K562 (cell line): Measurements from ENCODE around the gene TMEM181. TPM values are rescaled to one million over a fixed set of nuclear protein-coding genes. Genes with fewer than 3 reads are reported as not detected.

ENCODE experiments used
- ATAC-seq: fragments of 200-7000 bp; cut with Tn5 transposase; 3 replicates; pipeline ENCODE4 v1.9.1; 2020; ENCODE audit warnings: moderate library complexity
- BruUV-seq: library from RNA; stranded (reverse); fragments of 400-500 nt; replicated peaks from 2 replicates; lab custom pipeline; 2021; lab: Mats Ljungman, UMichigan
- CTCF ChIA-PET: fragments of 300-600 bp; formaldehyde crosslinking; extraction: SDS; loops from one replicate; lab custom pipeline; 2021; ENCODE audit warnings: low intra/inter-chr PET ratio; lab: Yijun Ruan, JAX
- POLR2A ChIA-PET: fragments of 300-600, 350-650 bp; sonication (Branson Sonifier 250); formaldehyde crosslinking; extraction: SDS; loops from one replicate; lab custom pipeline; 2021; ENCODE audit warnings: antibody characterized with exemption, inconsistent platforms; lab: Yijun Ruan, JAX
- DNase-seq, 4 experiments: peaks; one replicate each; pipeline versions ENCODE4 v3.0.0 to v3.0.0-alpha.2; 2011 to 2018; ENCODE audit warnings: low spot score in 3 of 4, mixed read lengths in 3 of 4; ENCODE audit errors: extremely low read depth in 1 of 4
- FAIRE-seq: peaks from 2 replicates; lab custom pipeline; 2011; peaks lifted over from hg19 to GRCh38; lab: Jason Lieb, UNC
- H2AFZ ChIP-seq: 2 replicates; pipeline ENCODE4 v1.6.0; 2011; ENCODE audit warnings: low read depth, low read length, control low read depth, inconsistent platforms
- H3K27ac ChIP-seq: fragments of 200-600 bp; 3 replicates; pipeline ENCODE4 v1.8.0; 2011; ENCODE audit warnings: low read depth, mild to moderate bottlenecking, control low read depth, inconsistent platforms, low read length, moderate library complexity, mixed read lengths; ENCODE audit errors: extremely low read depth
- H3K27me3 ChIP-seq, 2 experiments: fragments of 300-600 bp in 1 of 2; 2 replicates in 1 of 2; 3 replicates in 1 of 2; pipeline versions ENCODE4 v1.6.0 to v1.8.0; 2011; ENCODE audit warnings: inconsistent platforms in 2 of 2, low read length in 2 of 2, mild to moderate bottlenecking in 1 of 2, mixed read lengths in 1 of 2, moderate library complexity in 1 of 2; ENCODE audit not compliant: control insufficient read depth in 2 of 2, insufficient read depth in 2 of 2
- H3K36me3 ChIP-seq: fragments of 300-600 bp; 3 replicates; pipeline ENCODE4 v1.8.0; 2011; ENCODE audit warnings: mild to moderate bottlenecking, low read length, inconsistent platforms; ENCODE audit not compliant: control insufficient read depth, insufficient read depth
- H3K4me1 ChIP-seq, 2 experiments: fragments of 200-600 bp in 1 of 2; replicated peaks in 1 of 2; 2 replicates in 1 of 2; 3 replicates in 1 of 2; pipeline versions ENCODE4 v1.5.1 to v1.8.0; 2011; ENCODE audit warnings: inconsistent platforms in 2 of 2, low read length in 2 of 2, mild to moderate bottlenecking in 1 of 2, mixed read lengths in 1 of 2, moderate library complexity in 1 of 2; ENCODE audit not compliant: control insufficient read depth in 2 of 2, insufficient read depth in 2 of 2
- H3K4me2 ChIP-seq: 2 replicates; pipeline ENCODE4 v1.6.1; 2011; ENCODE audit warnings: low read length, control low read depth, inconsistent platforms, mixed read lengths; ENCODE audit not compliant: insufficient read depth
- H3K4me3 ChIP-seq: fragments of 200-600 bp; sonication (generic), shearing (Covaris generic); 2 replicates; pipeline ENCODE4 v1.5.1; 2016; ENCODE audit warnings: control low read depth, inconsistent platforms
- H3K79me2 ChIP-seq: fragments of 200-600 bp; 3 replicates; pipeline ENCODE4 v1.8.0; 2011; ENCODE audit warnings: low read length, inconsistent platforms; ENCODE audit not compliant: control insufficient read depth, insufficient read depth
- H3K9ac ChIP-seq, 2 experiments: 2 replicates each; pipeline versions ENCODE4 v1.6.0 to v1.6.1; 2011; ENCODE audit warnings: low read depth in 2 of 2, low read length in 2 of 2, control low read depth in 1 of 2, inconsistent platforms in 1 of 2, mild to moderate bottlenecking in 1 of 2, mixed read lengths in 1 of 2; ENCODE audit not compliant: insufficient read depth in 1 of 2
- H3K9me1 ChIP-seq: one replicate; pipeline ENCODE4 v1.6.0; 2011; ENCODE audit warnings: inconsistent platforms, mild to moderate bottlenecking, low read length, moderate library complexity; ENCODE audit not compliant: control insufficient read depth, insufficient read depth
- H3K9me3 ChIP-seq: replicated peaks from 2 replicates; pipeline ENCODE4 v1.5.1; 2011; ENCODE audit warnings: low read depth, low read length, inconsistent platforms; ENCODE audit not compliant: control insufficient read depth, insufficient read depth
- H4K20me1 ChIP-seq: replicated peaks from 2 replicates; pipeline ENCODE4 v1.6.1; 2011; ENCODE audit warnings: low read length, inconsistent platforms, mixed read lengths; ENCODE audit not compliant: control insufficient read depth, insufficient read depth
- CBFB ChIP-seq: sonication (generic); formaldehyde crosslinking; IDR thresholded peaks from 2 replicates; pipeline ENCODE4 v1.4.0; 2020; ENCODE audit warnings: mild to moderate bottlenecking, missing genetic modification reagents
- CREM ChIP-seq: IDR thresholded peaks from 2 replicates; pipeline ENCODE4 v1.6.1; 2014; ENCODE audit warnings: antibody characterized with exemption, low read depth
- ELF1 ChIP-seq: fragments of 200-800 bp; sonication (Bioruptor generic); IDR thresholded peaks from 2 replicates; pipeline ENCODE4 v1.6.1; 2016; ENCODE audit warnings: missing genetic modification characterization, missing compliant biosample characterization
- ESRRA ChIP-seq: fragments of 450-650 bp; IDR thresholded peaks from 2 replicates; pipeline ENCODE4 v1.6.1; 2014; ENCODE audit warnings: low read depth, mild to moderate bottlenecking, moderate library complexity, borderline replicate concordance
- L3MBTL2 ChIP-seq: fragments of 450-650 bp; IDR thresholded peaks from 2 replicates; pipeline ENCODE4 v1.6.1; 2016; ENCODE audit warnings: mild to moderate bottlenecking, moderate library complexity
- MCM2 ChIP-seq: fragments of 450-650 bp; IDR thresholded peaks from 2 replicates; pipeline ENCODE4 v1.6.1; 2017; ENCODE audit warnings: low read depth, mild to moderate bottlenecking
- MTF1 ChIP-seq: fragments of 250-450 bp; sonication (Bioruptor Pico); IDR thresholded peaks from 2 replicates; pipeline ENCODE4 v1.9.0; 2021; ENCODE audit warnings: moderate library complexity, mild to moderate bottlenecking, inconsistent platforms, borderline replicate concordance
- NR1H2 ChIP-seq: sonication (generic); formaldehyde crosslinking; IDR thresholded peaks from 2 replicates; pipeline ENCODE4 v1.4.0; 2020; ENCODE audit warnings: mild to moderate bottlenecking, missing genetic modification reagents
- SNIP1 ChIP-seq: fragments of 450-650 bp; IDR thresholded peaks from 2 replicates; pipeline ENCODE4 v1.7.1; 2017; ENCODE audit warnings: low read depth, mild to moderate bottlenecking
- TRIM24 ChIP-seq, 2 experiments: fragments of 450-650 bp; IDR thresholded peaks; 2 replicates each; pipeline ENCODE4 v1.6.1; 2016
- WGBS: fragments of 100-300 bp; shearing (Covaris generic); methylation state at CpG from one replicate; pipeline ENCODE4 v1.1.6; 2016; ENCODE audit warnings: low coverage, mixed read lengths; ENCODE audit not compliant: insufficient coverage; ENCODE audit errors: missing lambda C conversion rate; 5-methylcytosine and 5-hydroxymethylcytosine counted together
- in situ Hi-C: fragments of 300-500 bp; cut with MboI; formaldehyde crosslinking; loops from 4 replicates; pipeline ENCODE4 v1.15.0; 2018; ENCODE audit warnings: inconsistent platforms, mixed read lengths
- intact Hi-C: fragments of 100-400 bp; cut with micrococcal nuclease; formaldehyde crosslinking; loops from 2 replicates; pipeline ENCODE4 v1.14.2; 2022
- polyA plus RNA-seq, 8 experiments: library from polyadenylated mRNA; depleted of rRNA in 4 of 8; stranded (reverse) in 5 of 8; unstranded in 3 of 8; fragments of >200 nt; fragmentation: Nextera tagmentation in 2 of 8; fragmentation: Illumina TruSeq in 1 of 8; extraction: Ambion mirVana in 2 of 8; extraction: Trizol in 1 of 8; gene quantifications; 2 replicates each; pipeline versions ENCODE4 v1.2.1 to v1.2.3, GENCODE V29; 2011 to 2014; ENCODE audit warnings: inconsistent platforms in 1 of 8, missing spikeins in 1 of 8
- total RNA-seq, 7 experiments: library from RNA; depleted of rRNA in 6 of 7; stranded (reverse); fragments of >200 nt in 6 of 7; fragmentation: Illumina TruSeq in 2 of 7; extraction: Trizol in 2 of 7; gene quantifications; 2 replicates each; pipeline versions ENCODE4 v1.2.1 to v1.2.3, GENCODE V29; 2011 to 2021; ENCODE audit warnings: low replicate concordance in 1 of 7
- TF ChIP-seq, protein P1 (sequence below): fragments of 450-650 bp; IDR thresholded peaks from 2 replicates; pipeline ENCODE4 v1.6.1; 2016; ENCODE audit warnings: low read depth, mild to moderate bottlenecking, moderate library complexity
- TF ChIP-seq, protein P2 (sequence below): sonication (generic); formaldehyde crosslinking; IDR thresholded peaks from 2 replicates; pipeline ENCODE4 v1.8.1; 2023; ENCODE audit warnings: mild to moderate bottlenecking, missing genetic modification reagents

Gene TMEM181
- total and polyA plus RNA-seq, 9 of the 15 experiments (the other 6 are each of a cell fraction or from before 2014, with no cell fraction given), result 5.6 to 27.2 (median 19.9) TPM

DNA sequence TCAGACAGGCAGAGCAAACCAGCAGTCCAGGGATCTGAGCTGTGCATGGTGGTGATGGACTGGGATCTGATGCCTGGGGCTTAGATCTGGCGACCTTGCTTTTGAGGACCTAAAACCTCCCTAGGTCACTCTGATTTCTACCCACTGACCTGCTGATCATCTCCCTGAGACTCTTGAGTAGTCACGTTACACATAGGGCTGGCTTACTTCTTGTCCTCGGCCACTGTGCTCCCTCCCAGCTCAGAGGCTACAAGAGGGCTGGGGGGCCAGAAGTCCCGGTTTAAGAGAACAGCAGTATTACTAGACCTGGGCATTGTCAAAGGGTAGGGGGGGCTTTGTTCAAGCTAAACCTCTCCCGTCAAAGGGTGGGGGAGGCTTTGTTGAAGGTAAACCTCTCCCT, 79.2 kb downstream of the TMEM181 start:
- H3K36me3 ChIP-seq, result peaks cover 65% of the 10 kb centered on the region
- in situ Hi-C loops, result no loop called here

More for the DNA sequence above, 79.2 kb downstream of the TMEM181 start:
- intact Hi-C loops, result no loop called here
- ATAC-seq (peak; percentile 14), DNase-seq (no peak), FAIRE-seq (no peak)
- Histone ChIP-seq H3K4me1 (peaks cover 12% of the 10 kb centered on the region in 2 experiments; a peak in 4 of 5 replicates), H3K4me2 (no peak overlapping the region), H4K20me1 (peaks cover 9% of the 10 kb centered on the region; the same call in 1 of the 2 replicates), H2AFZ (no peak overlapping the region), H3K79me2 (peaks cover 39% of the 10 kb centered on the region), H3K4me3 (no peak overlapping the region), H3K9me1 (no peaks in the 10 kb centered on the region), H3K27ac (no peak overlapping the region), H3K27me3 (no peaks in the 10 kb centered on the region), H3K9me3 (no peaks in the 10 kb centered on the region), H3K9ac (peak overlapping the region in 1 of 2 experiments; percentile 11; a peak in 1 of 4 replicates)
- ChIA-PET CTCF (no interaction called here), POLR2A (interaction anchor here (0.9 to 1.6 kb wide), 3 partner anchors 9 to 16 kb away, joined by 3 to 5 read pairs (median 4); no protein-coding TSS in a partner anchor)
- TF ChIP-seq NR1H2 (CRISPR knock-in tag), result no peak
- no peak for TF ChIP-seq ESRRA
- TF ChIP-seq MTF1 (CRISPR knock-in tag), result no peak
- TF ChIP-seq, protein P1, sequence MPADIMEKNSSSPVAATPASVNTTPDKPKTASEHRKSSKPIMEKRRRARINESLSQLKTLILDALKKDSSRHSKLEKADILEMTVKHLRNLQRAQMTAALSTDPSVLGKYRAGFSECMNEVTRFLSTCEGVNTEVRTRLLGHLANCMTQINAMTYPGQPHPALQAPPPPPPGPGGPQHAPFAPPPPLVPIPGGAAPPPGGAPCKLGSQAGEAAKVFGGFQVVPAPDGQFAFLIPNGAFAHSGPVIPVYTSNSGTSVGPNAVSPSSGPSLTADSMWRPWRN, result no peak
- TF ChIP-seq CREM, result no peak
- TF ChIP-seq TRIM24 (IDR thresholded peaks at IDR 0.05), result no peak
- no peak for TF ChIP-seq ELF1 (tag)
- TF ChIP-seq, protein P2, sequence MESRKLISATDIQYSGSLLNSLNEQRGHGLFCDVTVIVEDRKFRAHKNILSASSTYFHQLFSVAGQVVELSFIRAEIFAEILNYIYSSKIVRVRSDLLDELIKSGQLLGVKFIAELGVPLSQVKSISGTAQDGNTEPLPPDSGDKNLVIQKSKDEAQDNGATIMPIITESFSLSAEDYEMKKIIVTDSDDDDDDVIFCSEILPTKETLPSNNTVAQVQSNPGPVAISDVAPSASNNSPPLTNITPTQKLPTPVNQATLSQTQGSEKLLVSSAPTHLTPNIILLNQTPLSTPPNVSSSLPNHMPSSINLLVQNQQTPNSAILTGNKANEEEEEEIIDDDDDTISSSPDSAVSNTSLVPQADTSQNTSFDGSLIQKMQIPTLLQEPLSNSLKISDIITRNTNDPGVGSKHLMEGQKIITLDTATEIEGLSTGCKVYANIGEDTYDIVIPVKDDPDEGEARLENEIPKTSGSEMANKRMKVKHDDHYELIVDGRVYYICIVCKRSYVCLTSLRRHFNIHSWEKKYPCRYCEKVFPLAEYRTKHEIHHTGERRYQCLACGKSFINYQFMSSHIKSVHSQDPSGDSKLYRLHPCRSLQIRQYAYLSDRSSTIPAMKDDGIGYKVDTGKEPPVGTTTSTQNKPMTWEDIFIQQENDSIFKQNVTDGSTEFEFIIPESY (CRISPR knock-in tag), result no peak
- no peak for TF ChIP-seq CBFB (CRISPR knock-in tag)
- TF ChIP-seq L3MBTL2, result no peak
- TF ChIP-seq SNIP1, result no peak
- no peak for TF ChIP-seq MCM2
- BruUV-seq, result no TSS peak
- WGBS, result 55% methylated on average over 5 of the region's 5 CpGs
